Breast epithelium (tissue), 4 donors: ENCODE measurements around the gene STRADB. TPM values are rescaled to one million over a fixed set of nuclear protein-coding genes. Genes with fewer than 3 reads are reported as not detected.
"Not testable (repeated sequence)": the region's sequence is repeated elsewhere in the genome, so short reads cannot be mapped to it uniquely, and the experiment has no call there.

Source experiments
- DNase-seq, 2 donors: peaks; one replicate each; pipeline ENCODE4 v3.0.0-alpha.2; 2019; ENCODE audit warnings: low spot score in 2 of 2
- H3K27ac ChIP-seq, 2 donors: fragments of 200-600 bp; sonication (generic) in 1 of 2; one replicate each; pipeline ENCODE4 v1.5.1; 2016 to 2019; ENCODE audit warnings: mild to moderate bottlenecking in 1 of 2
- H3K27me3 ChIP-seq, 2 donors: fragments of 200-600 bp; sonication (generic) in 1 of 2; one replicate each; pipeline versions ENCODE4 v1.5.1 to v1.6.0; 2017 to 2019; ENCODE audit warnings: control low read depth in 1 of 2, mild to moderate bottlenecking in 1 of 2
- H3K36me3 ChIP-seq: fragments of 200-600 bp; one replicate; pipeline ENCODE4 v1.5.1; 2019
- H3K4me1 ChIP-seq, 2 donors: fragments of 200-600 bp; sonication (generic); one replicate each; pipeline ENCODE4 v1.5.1; 2016 to 2019; ENCODE audit warnings: control low read depth in 1 of 2
- H3K4me3 ChIP-seq, 3 donors: fragments of 200-600 bp; sonication (generic); 1 replicate in 2 of 3; 2 replicates in 1 of 3; pipeline ENCODE4 v1.5.1; 2016 to 2019; ENCODE audit warnings: mild to moderate bottlenecking in 3 of 3, moderate library complexity in 2 of 3
- H3K9me3 ChIP-seq, 2 donors: fragments of 200-600 bp; sonication (generic) in 1 of 2; one replicate each; pipeline ENCODE4 v1.5.1; 2016 to 2019; ENCODE audit warnings: control low read depth in 1 of 2
- POLR2A ChIP-seq: fragments of 450-650 bp; IDR thresholded peaks from one replicate; pipeline ENCODE4 v1.6.1; 2016; ENCODE audit warnings: antibody characterized with exemption, mild to moderate bottlenecking, moderate library complexity
- POLR2AphosphoS5 ChIP-seq, 3 donors: sonication (generic); formaldehyde crosslinking; IDR thresholded peaks; one replicate each; pipeline ENCODE4 v1.6.1; 2017; ENCODE audit warnings: antibody characterized with exemption in 3 of 3
- intact Hi-C: fragments of 100-400 bp; cut with DNase I; formaldehyde crosslinking; loops from one replicate; pipeline ENCODE4 v1.15.1; 2023; ENCODE audit warnings: low total_unique reads
- total RNA-seq, 3 donors: library from RNA; depleted of rRNA; stranded (reverse); fragments of >200 nt; gene quantifications; one replicate each; pipeline ENCODE4 v1.1.0, GENCODE V29; 2016
- TF ChIP-seq, protein P1 (sequence below), 3 donors: fragments of 450-650 bp; IDR thresholded peaks; one replicate each; pipeline ENCODE4 v1.5.1; 2016 to 2017; ENCODE audit warnings: antibody characterized with exemption in 3 of 3, mild to moderate bottlenecking in 3 of 3, moderate library complexity in 3 of 3

Gene STRADB
- total RNA-seq, 3 donors from 2014 or later: 20.3 to 30.0 (median 27.7) TPM

DNA sequence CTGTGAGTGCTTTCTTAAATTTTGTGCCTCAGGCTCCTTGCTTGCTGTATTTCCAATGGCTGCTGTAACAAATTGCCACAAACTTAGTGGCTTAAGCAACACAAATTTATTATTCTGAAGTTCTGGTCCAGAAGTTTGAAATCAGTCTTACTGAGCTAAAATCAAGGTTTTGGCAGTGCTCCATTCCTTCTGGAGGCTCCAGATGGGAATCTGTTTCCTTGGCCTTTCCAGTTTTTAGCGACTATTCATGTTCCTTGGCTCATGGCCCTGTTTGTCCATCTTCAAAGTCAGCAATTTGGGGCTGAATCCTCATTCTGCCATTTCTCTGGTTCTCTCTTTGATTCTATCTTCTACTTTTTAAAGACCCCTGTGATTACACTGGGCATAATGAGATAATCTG is 31.8 kb downstream of the STRADB start:
- H3K9me3 ChIP-seq: no peaks in the 10 kb centered on the region
- H3K4me3 ChIP-seq: no peak overlapping the region
- H3K27ac ChIP-seq: no peak overlapping the region
- H3K36me3 ChIP-seq: no peaks in the 10 kb centered on the region
- TF ChIP-seq POLR2A: no peak
- TF ChIP-seq, protein P1, sequence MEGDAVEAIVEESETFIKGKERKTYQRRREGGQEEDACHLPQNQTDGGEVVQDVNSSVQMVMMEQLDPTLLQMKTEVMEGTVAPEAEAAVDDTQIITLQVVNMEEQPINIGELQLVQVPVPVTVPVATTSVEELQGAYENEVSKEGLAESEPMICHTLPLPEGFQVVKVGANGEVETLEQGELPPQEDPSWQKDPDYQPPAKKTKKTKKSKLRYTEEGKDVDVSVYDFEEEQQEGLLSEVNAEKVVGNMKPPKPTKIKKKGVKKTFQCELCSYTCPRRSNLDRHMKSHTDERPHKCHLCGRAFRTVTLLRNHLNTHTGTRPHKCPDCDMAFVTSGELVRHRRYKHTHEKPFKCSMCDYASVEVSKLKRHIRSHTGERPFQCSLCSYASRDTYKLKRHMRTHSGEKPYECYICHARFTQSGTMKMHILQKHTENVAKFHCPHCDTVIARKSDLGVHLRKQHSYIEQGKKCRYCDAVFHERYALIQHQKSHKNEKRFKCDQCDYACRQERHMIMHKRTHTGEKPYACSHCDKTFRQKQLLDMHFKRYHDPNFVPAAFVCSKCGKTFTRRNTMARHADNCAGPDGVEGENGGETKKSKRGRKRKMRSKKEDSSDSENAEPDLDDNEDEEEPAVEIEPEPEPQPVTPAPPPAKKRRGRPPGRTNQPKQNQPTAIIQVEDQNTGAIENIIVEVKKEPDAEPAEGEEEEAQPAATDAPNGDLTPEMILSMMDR (IDR thresholded peaks at IDR 0.05): no peak
- DNase-seq: no peak
- H3K4me1 ChIP-seq: no peaks in the 10 kb centered on the region
- no peaks in the 10 kb centered on the region for H3K27me3 ChIP-seq
- intact Hi-C loops: no loop called here

DNA sequence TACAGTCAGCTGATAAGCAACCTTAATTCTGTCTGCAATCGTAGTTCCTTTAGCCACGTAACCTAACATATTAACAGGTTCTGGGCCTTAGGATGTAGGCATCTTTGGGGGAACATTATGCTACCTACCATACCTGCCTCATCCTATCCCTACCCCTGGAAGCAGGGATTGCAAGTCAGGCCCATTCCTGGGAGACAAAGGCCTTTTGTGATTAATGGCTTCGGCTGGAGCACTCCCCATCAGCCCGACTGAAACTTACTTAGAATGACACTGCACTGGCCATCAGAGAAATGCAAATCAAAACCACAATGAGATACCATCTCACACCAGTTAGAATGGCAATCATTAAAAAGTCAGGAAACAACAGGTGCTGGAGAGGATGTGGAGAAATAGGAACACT is 32.2 kb downstream of the STRADB start:
- intact Hi-C loops, H3K4me3 ChIP-seq, H3K9me3 ChIP-seq, H3K27ac ChIP-seq, H3K36me3 ChIP-seq, H3K27me3 ChIP-seq, DNase-seq, H3K4me1 ChIP-seq: not testable (repeated sequence)

DNA sequence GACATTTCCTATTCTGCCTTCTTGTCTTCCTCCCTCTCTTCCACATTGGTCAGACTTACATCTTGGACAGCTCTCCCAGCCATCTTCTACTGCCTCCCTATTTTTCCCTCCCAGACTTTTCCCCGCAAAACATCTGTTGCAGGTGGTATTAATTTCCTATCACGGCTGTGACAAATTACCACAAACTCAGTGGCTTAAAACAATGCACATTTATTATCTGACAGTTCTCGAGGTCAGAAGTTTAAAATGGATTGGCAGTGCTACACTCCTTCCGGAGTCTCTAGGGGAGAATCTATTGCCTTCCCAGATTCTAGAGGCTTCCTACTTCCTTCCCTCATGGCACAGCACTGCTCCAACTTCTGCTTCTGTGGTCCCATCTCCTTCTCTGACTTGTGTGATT is 33.3 kb downstream of the STRADB start:
- TF ChIP-seq, protein P1 (IDR thresholded peaks at IDR 0.05): no peak
- TF ChIP-seq POLR2AphosphoS5 (IDR thresholded peaks at IDR 0.05) (no peak), POLR2A (no peak)
- H3K9me3 ChIP-seq: no peaks in the 10 kb centered on the region
- H3K27ac ChIP-seq: no peak overlapping the region
- no peak for DNase-seq
- no peak overlapping the region for H3K4me3 ChIP-seq
- no peaks in the 10 kb centered on the region for H3K36me3 ChIP-seq
- intact Hi-C loops: no loop called here
- no peaks in the 10 kb centered on the region for H3K4me1 ChIP-seq
- no peaks in the 10 kb centered on the region for H3K27me3 ChIP-seq

DNA sequence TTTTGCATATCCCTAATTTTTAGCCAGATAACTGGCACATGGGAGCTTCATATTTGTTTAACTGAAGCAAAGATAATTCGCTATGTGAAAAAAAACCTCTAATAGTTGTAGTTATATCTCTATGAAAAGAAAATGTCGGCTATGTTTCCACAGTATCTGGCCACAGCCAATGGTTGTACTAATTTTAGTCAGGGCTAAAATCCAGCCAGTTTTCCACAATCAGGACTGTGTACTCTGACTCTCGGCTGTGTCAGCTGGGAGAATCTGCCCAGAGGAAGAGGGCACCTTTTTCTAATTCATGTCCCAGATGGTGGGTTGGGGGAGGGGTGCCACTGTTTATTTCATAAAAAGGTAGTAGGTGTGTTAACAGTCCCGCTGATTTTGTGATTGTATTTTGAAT is 38.8 kb downstream of the STRADB start:
- TF ChIP-seq POLR2A (no peak), POLR2AphosphoS5 (IDR thresholded peaks at IDR 0.05) (no peak)
- TF ChIP-seq, protein P1 (IDR thresholded peaks at IDR 0.05): no peak
- Histone ChIP-seq H3K27me3 (no peaks in the 10 kb centered on the region), H3K36me3 (no peaks in the 10 kb centered on the region), H3K27ac (no peak overlapping the region), H3K9me3 (no peaks in the 10 kb centered on the region), H3K4me3 (no peak overlapping the region), H3K4me1 (no peaks in the 10 kb centered on the region)
- no peak for DNase-seq
- intact Hi-C loops: no loop called here

DNA sequence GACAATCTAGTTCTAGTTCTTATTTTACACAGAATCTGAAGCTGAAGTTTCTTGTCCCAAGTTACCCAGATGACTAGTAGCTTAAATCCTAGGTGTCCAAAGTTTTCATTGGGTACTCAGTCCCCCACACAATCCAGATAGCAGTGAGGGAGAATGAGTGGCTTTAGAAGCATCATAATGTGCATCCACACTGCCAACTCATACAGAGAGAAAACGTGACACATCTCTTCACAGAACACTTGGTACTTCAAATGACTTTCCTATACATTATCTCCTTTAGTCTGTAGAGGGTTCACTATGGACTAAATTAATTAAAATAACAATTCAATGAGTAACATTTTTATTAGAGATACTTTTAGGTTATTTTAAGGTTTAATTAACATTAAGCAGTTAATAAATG is 45.2 kb downstream of the STRADB start:
- H3K4me3 ChIP-seq: no peak overlapping the region

More for the DNA sequence above, 45.2 kb downstream of the STRADB start:
- no peak for DNase-seq
- intact Hi-C loops: no loop called here
- no peak overlapping the region for H3K27ac ChIP-seq
- H3K4me1 ChIP-seq: no peaks in the 10 kb centered on the region
- TF ChIP-seq POLR2AphosphoS5 (IDR thresholded peaks at IDR 0.05) (no peak), POLR2A (no peak)
- TF ChIP-seq, protein P1 (IDR thresholded peaks at IDR 0.05): no peak
- no peaks in the 10 kb centered on the region for H3K36me3 ChIP-seq
- H3K27me3 ChIP-seq: no peaks in the 10 kb centered on the region
- H3K9me3 ChIP-seq: peaks cover 1 to 2% of the 10 kb centered on the region in 2 donors
